ENCODE measurements around the gene GBX2.

GBX2 gene

GRCh38 chr2:236168110-236169080 is at the start of gene GBX2:
Gene GBX2 (minus strand): TSS chr2:236168386. CDS start chr2:236167971, 415 bp downstream.
- no peak for DNase-seq (ENCODE audit: low spot score)

- no peak for DNase-seq (ENCODE audit: low spot score)
Observed at GRCh38 chr2:236217926-236218325, 49.7 kb upstream of the GBX2 start.

- DNase-seq (ENCODE audit: low spot score), result no peak
Observed at GRCh38 chr2:236216711-236217110, 48.5 kb upstream of the GBX2 start.

- no peak for DNase-seq (ENCODE audit: low spot score)
Observed at GRCh38 chr2:236215761-236216333, 47.7 kb upstream of the GBX2 start.

- no peak for DNase-seq (ENCODE audit: low spot score)
Observed at GRCh38 chr2:236215196-236215595, 47.0 kb upstream of the GBX2 start.

- no peak for DNase-seq (ENCODE audit: low spot score)
Observed at GRCh38 chr2:236214376-236214995, 46.3 kb upstream of the GBX2 start.

GRCh38 chr2:236211296-236211695 is 43.1 kb upstream of the GBX2 start:
- no peak for DNase-seq (ENCODE audit: low spot score)

GRCh38 chr2:236210536-236210935 is 42.4 kb upstream of the GBX2 start:
- DNase-seq (ENCODE audit: low spot score), result no peak

- DNase-seq (ENCODE audit: low spot score), result no peak
Observed at GRCh38 chr2:236209996-236210395, 41.8 kb upstream of the GBX2 start.

GRCh38 chr2:236209535-236209934 is 41.3 kb upstream of the GBX2 start:
- DNase-seq (ENCODE audit: low spot score), result no peak

GRCh38 chr2:236208019-236208926 is 40.1 kb upstream of the GBX2 start:
- no peak for DNase-seq (ENCODE audit: low spot score)

- DNase-seq (ENCODE audit: low spot score), result no peak
Observed at GRCh38 chr2:236207472-236207871, 39.3 kb upstream of the GBX2 start.

GRCh38 chr2:236205867-236206645 is 37.9 kb upstream of the GBX2 start:
- DNase-seq (ENCODE audit: low spot score), result peak; percentile 26

- no peak for DNase-seq (ENCODE audit: low spot score)
Observed at GRCh38 chr2:236204953-236205352, 36.8 kb upstream of the GBX2 start.

GRCh38 chr2:236200378-236200777 is 32.2 kb upstream of the GBX2 start:
- no peak for DNase-seq (ENCODE audit: low spot score)

GRCh38 chr2:236196366-236196765 is 28.2 kb upstream of the GBX2 start:
- no peak for DNase-seq (ENCODE audit: low spot score)

- DNase-seq (ENCODE audit: low spot score), result no peak
Observed at GRCh38 chr2:236195726-236196125, 27.5 kb upstream of the GBX2 start.

GRCh38 chr2:236194786-236195185 is 26.6 kb upstream of the GBX2 start:
- DNase-seq (ENCODE audit: low spot score), result no peak

GRCh38 chr2:236193026-236193425 is 24.8 kb upstream of the GBX2 start:
- DNase-seq (ENCODE audit: low spot score), result no peak

GRCh38 chr2:236190674-236191073 is 22.5 kb upstream of the GBX2 start:
- no peak for DNase-seq (ENCODE audit: low spot score)

GRCh38 chr2:236184701-236185100 is 16.5 kb upstream of the GBX2 start:
- no peak for DNase-seq (ENCODE audit: low spot score)

Measured in kidney capillary endothelial cell (primary cell).